ENCODE measurements around the gene UBQLN2. TPM values are rescaled to one million over a fixed set of nuclear protein-coding genes. Genes with fewer than 3 reads are reported as not detected.

UBQLN2 gene
- total RNA-seq, 4 donors from 2014 or later, result 26.2 to 39.7 (median 28.9) TPM

- TF ChIP-seq EP300 (IDR thresholded peaks at IDR 0.05), result no peak
- no peak for TF ChIP-seq POLR2AphosphoS5 (IDR thresholded peaks at IDR 0.05)
- TF ChIP-seq CTCF (IDR thresholded peaks at IDR 0.05), result no peak
- no peak for TF ChIP-seq POLR2A (IDR thresholded peaks at IDR 0.05; ENCODE audit: low read depth)
- no peak overlapping the region for H3K4me3 ChIP-seq
- no peaks in the 10 kb centered on the region for H3K9me3 ChIP-seq
- WGBS, result 62% methylated on average over 6 of the region's 6 CpGs
- H3K27me3 ChIP-seq, result no peaks in the 10 kb centered on the region
- peaks cover 0 to 51% (median 30%) of the 10 kb centered on the region in 4 donors for H3K4me1 ChIP-seq
- peak overlapping the region in 1 of 4 donors; percentile 4 for H3K27ac ChIP-seq (replicated peaks in 1 of 4)
- intact Hi-C loops (cut with DNase I), result loop anchor here (10.0 kb wide), 1 partner anchor 425 kb away; the partner anchor contains the start of gene SPIN3
- DNase-seq (ENCODE audit: extremely low spot score), result no peak
- H3K36me3 ChIP-seq, result no peaks in the 10 kb centered on the region
These were observed 6.1 kb downstream of the UBQLN2 start for GRCh38 chrX:56569378-56570057.

GRCh38 chrX:56572975-56573374 lies 9.5 kb downstream of the UBQLN2 start:
- H3K36me3 ChIP-seq, result no peaks in the 10 kb centered on the region
- no peak overlapping the region for H3K4me3 ChIP-seq
- intact Hi-C loops (cut with DNase I), result no loop called here
- H3K27ac ChIP-seq (replicated peaks in 1 of 4), result no peak overlapping the region
- 68% methylated on average over 4 of the region's 4 CpGs for WGBS
- no peak for DNase-seq (ENCODE audit: extremely low spot score)
- H3K9me3 ChIP-seq, result no peaks in the 10 kb centered on the region
- peaks cover 0 to 20% (median 12%) of the 10 kb centered on the region in 4 donors for H3K4me1 ChIP-seq
- no peaks in the 10 kb centered on the region for H3K27me3 ChIP-seq
- TF ChIP-seq CTCF (IDR thresholded peaks at IDR 0.05), result no peak
- no peak for TF ChIP-seq EP300 (IDR thresholded peaks at IDR 0.05)
- no peak for TF ChIP-seq POLR2A (IDR thresholded peaks at IDR 0.05; ENCODE audit: low read depth)
- TF ChIP-seq POLR2AphosphoS5 (IDR thresholded peaks at IDR 0.05), result no peak

GRCh38 chrX:56574861-56575260 lies 11.4 kb downstream of the UBQLN2 start:
- Histone ChIP-seq H3K36me3 (no peaks in the 10 kb centered on the region), H3K27me3 (no peaks in the 10 kb centered on the region), H3K4me3 (no peak overlapping the region), H3K27ac (replicated peaks in 1 of 4) (no peak overlapping the region), H3K4me1 (peaks cover 0 to 3% (median under 1%) of the 10 kb centered on the region in 4 donors), H3K9me3 (no peaks in the 10 kb centered on the region)
- 83% methylated on average over 3 of the region's 3 CpGs for whole genome bisulfite sequencing
- intact Hi-C loops (cut with DNase I), result no loop called here
- no peak for DNase-seq (ENCODE audit: extremely low spot score)
- TF ChIP-seq CTCF (IDR thresholded peaks at IDR 0.05) (no peak), POLR2A (IDR thresholded peaks at IDR 0.05; ENCODE audit: low read depth) (no peak), POLR2AphosphoS5 (IDR thresholded peaks at IDR 0.05) (no peak), EP300 (IDR thresholded peaks at IDR 0.05) (no peak)

- H3K4me1 ChIP-seq, result no peaks in the 10 kb centered on the region
- H3K27me3 ChIP-seq, result no peaks in the 10 kb centered on the region
- no peak overlapping the region for H3K4me3 ChIP-seq
- no peak for TF ChIP-seq EP300 (IDR thresholded peaks at IDR 0.05)
- no peak for TF ChIP-seq POLR2AphosphoS5 (IDR thresholded peaks at IDR 0.05)
- no peak for TF ChIP-seq CTCF (IDR thresholded peaks at IDR 0.05)
- no peak for TF ChIP-seq POLR2A (IDR thresholded peaks at IDR 0.05; ENCODE audit: low read depth)
- H3K9me3 ChIP-seq, result no peaks in the 10 kb centered on the region
- WGBS, result 80% methylated on average over 2 of the region's 2 CpGs
- DNase-seq (ENCODE audit: extremely low spot score), result no peak
- H3K27ac ChIP-seq (replicated peaks in 1 of 4), result no peak overlapping the region
- no peaks in the 10 kb centered on the region for H3K36me3 ChIP-seq
- intact Hi-C loops (cut with DNase I), result no loop called here
These were observed 13.3 kb downstream of the UBQLN2 start for GRCh38 chrX:56576721-56577120.
